HG03558 (cell line): ENCODE data around the gene RNF125.

Experiments
- ATAC-seq: cut with Tn5 transposase; IDR thresholded peaks from one replicate; pipeline ENCODE4 v1.9.1; 2021; ENCODE audit warnings: moderate number of reproducible peaks; ENCODE audit not compliant: unreplicated experiment; ENCODE audit errors: extremely low read depth

RNF125 gene

DNA sequence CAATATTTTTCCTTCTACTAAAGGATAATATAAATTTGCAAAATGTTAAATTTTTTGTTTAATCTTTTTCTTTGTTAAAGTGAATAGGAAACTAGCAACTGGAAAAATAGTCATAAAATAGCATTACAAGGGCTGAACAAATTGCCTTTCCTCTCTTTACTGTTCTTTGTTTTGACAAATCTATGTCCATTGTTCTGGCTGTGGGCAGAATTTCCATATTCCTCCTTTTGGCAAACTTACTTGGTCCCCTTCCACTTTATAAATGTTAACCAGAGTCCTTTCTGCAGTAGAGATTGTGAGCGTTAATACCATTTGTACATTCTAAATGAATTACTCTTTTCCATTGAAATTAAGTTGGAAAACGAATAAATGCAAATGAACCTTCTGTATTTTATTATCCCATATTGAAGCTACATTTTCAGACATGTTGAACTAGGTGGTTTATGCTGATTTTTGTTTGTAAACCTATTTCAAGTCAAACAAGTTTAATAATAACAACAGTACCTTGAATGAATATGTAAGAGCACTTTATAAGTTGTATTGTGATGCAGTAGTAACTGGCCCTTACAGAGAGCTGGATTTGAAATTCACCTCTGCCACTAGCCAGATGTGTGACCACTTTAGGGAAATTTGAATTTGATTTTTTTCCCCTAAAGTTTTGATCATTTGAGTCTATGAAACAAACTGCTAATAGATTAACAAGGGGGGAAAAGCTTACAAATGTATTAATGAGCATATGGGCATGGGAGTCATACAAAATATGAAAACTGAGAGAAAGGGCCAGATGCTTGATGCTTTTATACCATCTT, 3.3 kb downstream of the RNF125 start:
- ATAC-seq: no peak

- ATAC-seq: no peak
Measured at GRCh38 chr18:32025744-32026143, 7.1 kb downstream of the RNF125 start.

GRCh38 chr18:32026491-32027086, 8.0 kb downstream of the RNF125 start:
- no peak for ATAC-seq

- no peak for ATAC-seq
Measured at GRCh38 chr18:32029558-32029957, 10.9 kb downstream of the RNF125 start.

- no peak for ATAC-seq
Measured at GRCh38 chr18:32032609-32033008, 14.0 kb downstream of the RNF125 start.

DNA sequence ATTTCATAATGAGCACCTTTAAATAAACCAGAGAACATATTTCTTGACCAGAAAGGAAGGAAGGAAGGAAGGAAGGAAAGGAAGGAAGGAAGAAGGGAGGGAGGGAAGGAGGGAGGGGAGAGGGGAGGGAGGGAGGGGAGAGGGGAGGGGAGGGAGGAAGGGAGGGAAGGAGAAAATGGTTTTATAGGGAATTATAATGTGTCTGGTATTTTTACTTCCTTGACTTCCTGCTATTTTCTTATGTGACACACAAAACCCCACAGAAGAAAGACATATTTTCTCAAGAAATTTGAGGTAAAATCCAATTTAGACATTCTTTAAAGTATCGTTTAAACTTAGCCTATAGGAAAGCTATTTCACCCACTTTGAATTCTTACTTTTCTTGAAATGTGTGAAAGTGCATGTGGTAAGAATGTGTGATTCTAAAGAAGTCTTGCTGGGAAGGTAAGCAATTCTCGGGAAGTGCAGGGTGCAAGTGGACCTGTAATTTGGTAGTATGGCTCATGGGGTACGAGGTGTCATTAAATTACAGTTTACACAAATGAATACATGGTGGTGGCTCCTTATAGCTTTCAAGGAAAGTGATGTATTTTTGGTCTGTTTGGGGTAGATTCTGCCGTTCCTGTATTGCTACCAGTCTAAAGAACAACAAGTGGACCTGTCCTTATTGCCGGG, 18.0 kb downstream of the RNF125 start:
- no peak for ATAC-seq

DNA sequence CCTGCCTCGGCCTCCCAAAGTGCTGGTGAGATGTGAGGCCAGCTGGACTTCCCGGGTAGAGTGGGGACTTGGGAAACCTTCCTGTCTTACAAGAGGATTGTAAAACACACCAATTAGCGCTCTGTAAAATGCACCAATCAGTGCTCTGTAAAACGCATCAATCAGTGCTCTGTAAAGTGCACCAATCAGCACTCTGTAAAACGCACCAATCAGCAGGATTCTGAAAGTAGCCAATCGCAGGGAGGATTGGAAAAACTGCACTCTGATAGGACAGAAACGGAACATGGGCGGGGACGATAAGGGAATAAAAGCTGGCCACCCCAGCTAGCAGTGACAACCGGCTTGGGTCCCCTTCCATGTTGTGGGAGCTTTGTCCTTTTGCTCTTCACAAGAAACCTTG, 19.0 kb downstream of the RNF125 start:
- ATAC-seq: no peak

DNA sequence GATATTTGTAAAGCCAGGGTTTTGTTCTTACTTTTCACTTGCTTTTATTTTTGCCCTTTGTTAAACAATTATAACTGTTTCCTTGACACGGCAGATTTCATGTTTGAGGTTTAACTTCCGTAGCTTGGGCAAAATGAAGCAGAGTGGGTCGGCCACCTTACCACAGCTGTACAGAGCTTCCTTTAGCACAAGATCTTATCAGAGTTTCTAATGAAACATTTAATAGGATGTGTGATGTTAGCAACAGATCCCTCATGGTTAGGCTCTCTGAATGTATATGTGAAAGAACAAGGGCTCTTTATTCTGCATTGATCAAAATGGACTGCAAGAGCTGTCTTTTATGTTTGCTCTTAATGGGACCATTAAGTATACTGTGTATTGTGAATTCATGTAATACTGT, 22.3 kb downstream of the RNF125 start:
- peak; percentile 42 for ATAC-seq

DNA sequence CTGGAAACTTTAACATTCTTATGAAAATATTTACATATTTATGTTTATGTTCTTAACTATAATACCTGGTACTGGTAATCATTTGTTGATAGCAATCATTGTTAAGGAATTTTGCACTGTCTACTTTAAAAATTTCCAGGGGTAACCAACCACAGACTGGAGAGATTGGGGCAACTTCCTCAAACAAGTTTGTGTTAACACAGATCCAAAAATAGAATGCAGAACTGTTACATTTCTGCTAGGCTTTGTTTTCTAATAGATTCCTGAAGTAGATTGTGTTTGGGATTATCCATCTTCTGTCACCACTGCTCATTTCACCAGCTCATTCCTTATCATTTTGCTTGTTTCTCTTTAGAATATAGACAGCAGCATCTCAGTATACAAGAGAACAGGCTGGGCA, 23.7 kb downstream of the RNF125 start:
- no peak for ATAC-seq

GRCh38 chr18:32048507-32049091, 30.0 kb downstream of the RNF125 start:
- peak; percentile 62 for ATAC-seq

DNA sequence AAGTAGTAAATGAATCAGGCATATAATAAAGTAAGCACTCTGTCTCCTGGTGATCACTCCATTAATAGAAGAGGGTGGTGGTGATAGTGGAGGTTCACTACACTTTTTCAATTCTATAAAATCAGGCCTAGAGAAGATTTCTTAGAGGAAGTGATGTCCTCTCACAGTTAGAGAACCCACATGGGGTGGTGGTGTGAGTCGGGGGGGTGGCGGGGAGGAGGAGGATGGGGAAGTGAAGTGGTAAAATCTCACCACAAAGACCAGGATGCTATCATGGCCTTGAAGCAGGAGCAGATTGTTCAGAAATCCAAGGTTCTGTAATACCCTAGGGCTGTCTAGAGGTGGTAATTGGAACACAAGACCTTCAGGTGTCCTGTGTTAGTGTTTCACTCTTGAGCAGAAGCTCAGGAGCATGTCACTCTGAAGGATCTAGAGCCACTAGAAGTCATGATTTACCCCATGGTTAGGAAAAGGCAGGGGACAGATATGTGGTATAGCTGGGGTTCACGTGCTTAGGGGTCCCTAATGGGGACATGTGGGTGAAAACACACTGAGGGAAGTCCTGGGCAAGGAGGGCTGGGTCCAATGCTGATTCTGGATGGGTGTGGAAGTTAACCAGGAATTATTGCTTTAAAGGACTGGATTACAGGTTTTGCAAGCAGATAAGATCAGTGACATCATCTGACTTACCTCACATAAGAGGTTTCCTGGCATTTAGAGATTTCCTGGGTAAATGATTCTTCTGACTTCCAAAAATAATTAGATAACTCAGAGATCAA, 31.0 kb downstream of the RNF125 start:
- ATAC-seq: no peak

GRCh38 chr18:32056613-32057358, 38.2 kb downstream of the RNF125 start:
- ATAC-seq: no peak

GRCh38 chr18:32057624-32058165, 39.1 kb downstream of the RNF125 start:
- ATAC-seq: no peak

- no peak for ATAC-seq
Measured at GRCh38 chr18:32060026-32060425, 41.4 kb downstream of the RNF125 start.

- no peak for ATAC-seq
Measured at GRCh38 chr18:32067375-32068167, 48.9 kb downstream of the RNF125 start.

DNA sequence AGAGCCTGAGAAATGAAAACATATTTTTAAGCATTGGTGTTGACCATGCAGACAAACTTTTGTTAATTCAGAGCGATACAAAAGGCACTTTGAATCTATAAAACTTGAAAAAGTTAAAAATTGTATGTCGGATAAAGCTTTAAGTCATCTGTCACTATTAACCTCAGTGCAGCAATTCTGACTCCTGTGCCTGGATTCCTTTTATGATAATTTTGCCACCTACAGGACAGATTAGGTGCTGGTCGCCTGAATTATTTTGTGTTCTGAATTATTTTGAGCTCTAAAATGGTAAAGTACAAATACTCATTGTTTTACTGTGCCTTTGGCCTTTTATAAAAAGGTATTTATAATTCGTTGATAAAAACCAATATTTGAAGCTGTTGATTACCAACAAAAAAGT, 53.7 kb downstream of the RNF125 start:
- ATAC-seq: no peak

DNA sequence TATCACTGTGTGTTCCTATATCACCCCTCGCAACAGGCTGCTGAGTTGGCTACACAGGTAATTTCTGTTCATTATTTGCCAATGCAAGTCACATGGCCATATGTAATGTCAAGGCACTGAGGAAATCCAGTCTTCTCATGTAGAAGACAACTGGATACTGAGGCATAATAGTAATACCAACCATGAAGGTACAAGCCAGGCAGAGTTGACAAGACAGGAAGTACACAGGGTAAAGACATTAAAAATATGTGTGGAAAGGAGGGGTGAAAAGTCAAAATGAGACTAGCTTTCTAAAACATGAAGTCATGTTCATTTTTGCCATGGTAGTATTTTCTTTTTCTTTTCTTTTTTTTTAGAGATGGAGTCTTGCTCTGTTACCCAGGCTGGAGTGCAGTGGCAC, 55.6 kb downstream of the RNF125 start:
- no peak for ATAC-seq

DNA sequence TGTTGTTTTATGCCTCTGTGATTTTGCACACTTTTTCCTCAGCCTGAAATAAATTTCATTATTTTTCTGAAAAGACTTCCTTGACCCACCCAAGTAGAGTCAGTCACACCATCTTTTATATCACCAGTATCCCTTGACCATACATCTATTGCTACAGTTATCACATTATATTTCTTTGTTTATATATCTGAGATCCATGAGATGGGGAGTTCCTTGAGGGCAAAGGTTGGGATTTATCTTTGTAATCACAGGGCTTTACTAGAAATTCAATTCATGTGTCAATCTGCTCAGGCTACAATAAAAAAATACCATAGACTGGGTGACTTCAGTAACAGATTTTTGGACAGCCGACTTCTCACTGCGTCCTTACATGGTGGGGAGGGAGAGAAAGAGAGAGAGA, 60.2 kb downstream of the RNF125 start:
- no peak for ATAC-seq

DNA sequence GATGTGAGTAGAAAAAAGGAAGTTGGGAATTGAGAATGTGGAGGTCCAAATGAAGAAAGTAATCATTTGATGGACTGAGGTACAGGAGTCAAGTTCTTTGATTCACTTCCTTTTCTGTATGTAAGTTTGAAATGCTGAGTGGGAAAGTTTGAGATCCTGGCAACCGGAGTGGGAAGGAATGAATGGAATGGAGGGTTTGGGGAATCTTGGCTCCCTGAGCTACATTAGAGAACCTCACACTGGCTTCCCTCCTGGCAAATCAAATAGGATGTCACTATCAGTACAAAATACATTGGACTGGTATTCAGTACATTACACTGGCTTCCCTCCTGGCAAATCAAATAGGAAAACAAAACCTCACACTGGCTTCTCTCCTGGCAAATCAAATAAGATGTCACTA, 63.3 kb downstream of the RNF125 start:
- ATAC-seq: no peak
